Activated CD4-positive, alpha-beta T cell treated with anti-CD3 and anti-CD28 coated beads, Interleukin-2, amount 50 U/mL, for 24 hours (primary cell): Measurements from ENCODE around the gene BCL2.

ENCODE experiments used
- DNase-seq, 2 donors: peaks; one replicate each; pipeline ENCODE4 v3.0.0-alpha.2; 2020; ENCODE audit warnings: low read depth in 1 of 2, low spot score in 1 of 2

BCL2 gene

DNA sequence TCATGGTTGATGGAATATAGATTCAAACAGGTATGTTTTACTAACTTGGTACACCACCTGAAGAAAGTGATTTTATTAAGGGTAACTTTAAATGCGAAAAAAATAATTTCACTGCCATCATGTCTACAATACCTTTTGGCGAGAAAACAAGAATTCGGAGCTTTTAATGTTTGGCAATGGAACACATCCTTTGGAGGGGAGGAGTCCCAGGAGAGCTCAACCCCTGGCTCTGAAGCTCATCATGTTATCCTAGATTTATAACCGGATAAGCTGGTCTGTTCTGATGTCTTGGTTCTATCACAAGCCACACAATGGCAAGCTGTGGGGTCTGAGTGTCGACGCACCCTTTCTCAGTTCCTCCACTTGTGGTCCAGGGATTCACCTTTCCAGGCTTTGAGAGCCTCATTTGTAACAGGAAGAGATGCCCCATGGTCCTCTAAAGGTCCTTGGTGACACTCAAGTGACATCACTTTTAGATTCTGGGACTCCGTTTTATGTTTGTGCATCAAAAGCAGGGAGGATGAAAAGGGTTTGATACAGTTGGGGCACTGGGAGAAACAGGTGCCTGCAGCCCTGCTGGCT lies 172.7 kb downstream of the BCL2 start:
- DNase-seq = no peak

- DNase-seq = no peak
Measured at GRCh38 chr18:63145851-63146555, 173.6 kb downstream of the BCL2 start.

DNA sequence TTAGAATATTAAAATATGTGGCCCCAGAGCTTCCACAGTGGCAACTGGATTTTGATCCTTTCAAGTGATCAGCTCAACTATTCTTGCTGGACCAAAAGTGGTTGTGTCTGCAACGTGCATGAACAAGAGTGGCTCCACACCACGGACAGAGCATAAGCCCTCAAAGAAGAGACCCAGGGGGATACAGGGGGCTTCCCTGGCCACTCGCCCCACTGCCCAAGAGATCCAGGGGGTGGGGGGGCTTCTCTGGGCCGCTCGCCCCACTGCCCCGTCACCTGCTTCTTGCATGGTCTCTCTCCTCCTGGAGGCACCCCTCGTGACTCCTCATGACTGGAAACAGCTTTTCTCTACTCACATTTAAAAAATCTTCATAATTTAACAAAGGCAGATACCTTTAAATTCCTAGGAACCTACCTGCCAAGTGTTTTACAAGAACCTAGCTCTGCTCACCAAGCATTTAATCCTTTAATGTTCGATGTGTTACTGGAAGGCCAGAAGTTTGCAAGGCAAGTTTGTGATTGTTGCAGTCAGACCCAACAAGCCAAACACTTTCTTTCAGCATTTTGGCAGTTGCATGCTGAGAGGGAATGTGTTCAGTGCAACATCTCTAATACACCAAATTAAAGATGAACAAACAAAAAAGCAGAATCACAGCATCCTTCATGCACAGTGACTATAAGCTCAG lies 174.3 kb downstream of the BCL2 start:
- no peak for DNase-seq

- no peak for DNase-seq
Measured at GRCh38 chr18:63144748-63145147, 174.8 kb downstream of the BCL2 start.

GRCh38 chr18:63143330-63143771 lies 176.2 kb downstream of the BCL2 start:
- no peak for DNase-seq

DNA sequence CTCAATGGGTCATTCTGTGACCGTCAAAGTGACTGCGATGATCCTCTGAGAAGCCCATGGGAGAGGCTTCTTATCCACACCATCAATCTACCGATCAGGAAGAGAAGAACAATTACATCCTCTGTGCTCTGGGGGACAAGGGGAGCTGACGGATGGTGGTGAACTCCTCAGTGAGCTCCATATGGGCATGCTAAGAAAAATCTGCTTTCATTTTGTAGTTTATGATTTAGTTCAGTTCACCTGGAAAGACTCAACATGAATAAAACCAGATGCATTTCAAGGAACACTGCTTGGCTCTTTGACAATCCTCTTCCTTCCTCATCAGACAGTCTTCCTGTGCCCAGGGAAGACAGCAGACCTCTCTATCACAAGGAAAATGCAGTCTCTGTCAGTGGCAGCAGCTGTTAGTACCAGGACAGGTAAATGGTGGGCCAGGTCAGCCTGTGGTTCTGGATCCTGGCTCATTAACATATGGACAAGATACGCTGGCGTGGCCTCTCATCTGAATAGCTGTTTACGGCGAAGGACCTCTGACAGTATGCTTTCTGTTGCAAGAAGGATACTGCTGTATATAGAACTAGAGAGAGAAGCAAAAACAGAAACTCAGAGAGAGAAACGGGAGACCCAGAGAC lies 176.9 kb downstream of the BCL2 start:
- no peak for DNase-seq

DNA sequence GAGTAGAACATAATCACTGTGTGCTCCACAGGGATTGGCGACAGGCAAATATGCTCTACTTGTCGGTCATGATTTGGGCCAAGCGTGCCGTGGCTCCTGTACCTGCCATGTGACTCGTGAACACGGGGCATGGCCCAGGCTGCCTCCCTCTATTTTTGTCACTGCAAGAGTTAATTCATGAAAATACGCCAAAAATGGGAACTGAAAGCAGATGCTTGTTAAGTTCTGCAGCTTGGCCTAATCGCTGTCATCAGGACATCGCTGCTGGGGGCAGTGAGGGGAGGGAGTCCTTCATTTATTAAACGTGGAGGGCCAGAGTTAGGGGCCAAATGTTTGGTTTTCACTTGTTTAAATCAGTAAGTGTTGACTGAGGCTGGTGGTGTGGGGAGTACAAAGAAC lies 177.8 kb downstream of the BCL2 start:
- no peak for DNase-seq

- no peak for DNase-seq
Measured at GRCh38 chr18:63140997-63141777, 178.4 kb downstream of the BCL2 start.

GRCh38 chr18:63140038-63140450 lies 179.5 kb downstream of the BCL2 start:
- no peak for DNase-seq

GRCh38 chr18:63138436-63139340 lies 180.9 kb downstream of the BCL2 start:
- DNase-seq = no peak

GRCh38 chr18:63137999-63138435 lies 181.6 kb downstream of the BCL2 start:
- DNase-seq = no peak

- no peak for DNase-seq
Measured at GRCh38 chr18:63135101-63135500, 184.5 kb downstream of the BCL2 start.

DNA sequence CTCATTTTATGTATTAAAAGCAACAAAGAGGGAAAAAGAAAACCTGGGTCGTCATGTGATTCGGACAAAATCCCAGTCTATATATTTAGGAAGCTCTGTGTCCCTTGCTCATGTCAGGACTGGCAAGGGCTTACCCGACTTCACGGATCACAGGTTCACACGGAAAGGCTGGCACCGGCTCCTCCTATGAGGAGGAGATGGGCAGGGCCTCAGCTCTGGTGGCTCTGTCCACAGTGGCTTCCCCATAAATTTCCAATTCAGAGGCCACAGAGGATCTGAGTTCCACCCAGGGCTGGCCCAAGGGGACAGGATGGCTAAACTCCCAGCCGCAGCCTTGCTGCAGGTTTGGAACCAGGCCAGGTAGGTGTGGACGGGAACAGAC lies 186.8 kb downstream of the BCL2 start:
- DNase-seq = no peak

GRCh38 chr18:63131959-63132818 lies 187.4 kb downstream of the BCL2 start:
- no peak for DNase-seq

DNA sequence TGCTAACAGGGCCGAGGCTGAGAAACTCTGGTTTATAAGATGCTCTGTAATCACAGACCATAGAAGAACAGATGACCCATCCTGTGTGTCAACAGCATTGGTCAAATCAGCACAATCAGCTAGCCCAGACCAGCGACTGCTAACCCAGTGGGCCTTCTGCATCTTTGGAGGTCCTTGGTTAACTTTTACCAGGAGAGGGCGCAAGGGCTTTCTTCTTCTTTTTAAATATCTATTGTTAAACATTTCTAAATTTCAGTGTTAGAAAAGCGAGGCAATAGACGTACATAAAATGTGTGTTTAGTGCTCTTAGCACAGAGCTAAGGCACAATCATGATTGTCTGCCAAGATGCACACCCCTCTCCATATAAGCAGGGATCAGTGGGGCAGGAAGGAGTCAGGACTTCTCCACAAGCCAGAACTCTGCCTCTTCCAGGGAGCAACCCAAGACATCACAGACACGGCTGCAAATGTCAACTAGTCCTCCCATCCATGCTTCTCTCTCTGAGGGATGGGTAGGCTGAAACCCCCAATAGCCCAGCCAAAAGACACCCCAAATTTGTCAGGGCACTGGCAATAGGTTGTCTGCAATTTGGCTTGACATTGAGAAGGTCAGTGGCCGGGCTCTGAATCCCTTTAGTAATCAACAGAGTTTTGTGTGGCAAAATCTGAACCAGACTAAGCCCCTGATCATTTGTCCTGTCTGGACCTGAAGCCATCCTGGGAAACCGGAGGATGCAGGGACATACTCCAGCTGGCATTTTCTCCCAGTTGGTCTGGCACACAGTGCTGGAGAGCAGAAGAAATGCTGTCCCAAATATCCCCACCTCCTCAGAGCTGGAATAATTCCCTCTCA lies 188.2 kb downstream of the BCL2 start:
- DNase-seq = peak in 1 of 2 donors; percentile 67

DNA sequence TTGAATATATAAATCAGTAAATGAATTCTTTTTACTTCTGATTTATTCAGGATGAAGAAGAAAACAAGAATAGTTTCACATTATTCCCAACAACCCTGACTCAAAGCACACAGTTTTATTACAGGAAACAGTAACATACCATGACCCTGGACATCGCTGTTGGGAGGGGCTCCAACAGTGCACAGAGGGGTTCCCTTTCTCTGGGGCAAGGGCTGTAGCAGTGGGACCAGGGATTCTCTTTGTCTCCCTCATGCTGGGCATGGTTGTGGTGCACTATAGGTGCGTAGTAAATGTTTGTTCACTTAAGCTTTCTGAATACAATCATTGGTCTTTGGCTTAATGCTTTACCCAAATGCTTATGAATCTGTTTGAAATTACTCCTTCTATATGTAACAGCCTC lies 189.4 kb downstream of the BCL2 start:
- DNase-seq = no peak

GRCh38 chr18:63128237-63128974 lies 191.2 kb downstream of the BCL2 start:
- no peak for DNase-seq
